Activated CD4-positive, alpha-beta T cell treated with anti-CD3 and anti-CD28 coated beads for 1 hour (primary cell): ENCODE data around the gene KRTAP5-4.
"Not testable (repeated sequence)": the region's sequence is repeated elsewhere in the genome, so short reads cannot be mapped to it uniquely, and the experiment has no call there.

ENCODE experiments used
- DNase-seq: peaks from one replicate; pipeline ENCODE4 v3.0.0-alpha.2; 2020

Gene KRTAP5-4

DNA sequence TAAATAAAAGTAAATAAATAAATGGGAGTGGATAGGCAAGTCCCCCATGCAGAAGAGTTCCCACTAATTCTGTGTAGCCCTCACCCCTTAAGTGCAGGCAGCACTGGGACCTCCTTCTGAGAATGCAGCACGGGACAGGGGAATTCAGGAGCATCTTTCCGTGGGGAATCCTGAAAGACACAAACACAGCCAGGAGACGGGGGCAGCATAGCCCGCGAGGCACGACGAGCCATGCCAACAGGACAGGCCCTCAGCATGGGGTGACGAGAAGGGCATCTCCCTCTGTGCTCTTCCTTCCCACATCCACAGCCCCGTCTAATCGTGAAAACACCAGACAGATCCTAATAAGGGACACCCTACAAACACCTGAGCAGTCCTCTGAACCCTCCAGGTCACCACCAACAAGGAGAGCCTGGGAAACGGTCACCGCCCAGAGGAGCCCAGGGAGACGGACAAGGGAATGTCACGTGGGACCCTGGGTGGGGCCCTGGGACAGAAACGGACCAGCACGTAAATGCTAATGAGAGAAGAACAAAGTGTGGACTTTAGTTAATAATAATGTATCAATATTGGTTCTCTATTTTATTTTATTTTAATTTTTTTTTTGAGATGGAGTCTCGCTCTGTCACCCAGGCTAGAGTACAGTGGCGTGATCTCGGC lies 14.5 kb upstream of the KRTAP5-4 start:
- DNase-seq: no peak

DNA sequence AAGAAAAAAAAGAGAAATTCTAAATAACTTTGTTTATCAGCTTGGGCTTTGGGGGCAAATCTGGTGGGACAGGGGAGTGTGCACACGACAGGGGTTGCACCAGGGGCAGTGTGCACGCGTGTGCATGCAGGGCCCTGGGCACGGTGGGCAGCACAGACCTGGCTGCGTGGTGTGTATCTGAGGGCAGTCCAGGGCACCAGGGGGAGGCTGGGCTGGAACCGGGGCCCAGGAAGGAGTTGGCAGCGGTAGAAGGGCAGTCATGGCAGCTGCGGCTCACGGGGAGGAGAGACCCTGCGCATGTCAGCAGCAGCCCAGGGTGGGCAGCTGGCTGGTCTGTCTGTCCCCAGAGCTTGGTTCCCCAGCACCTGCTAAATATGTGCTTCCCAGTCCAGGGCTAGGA lies 11.9 kb upstream of the KRTAP5-4 start:
- DNase-seq: no peak

DNA sequence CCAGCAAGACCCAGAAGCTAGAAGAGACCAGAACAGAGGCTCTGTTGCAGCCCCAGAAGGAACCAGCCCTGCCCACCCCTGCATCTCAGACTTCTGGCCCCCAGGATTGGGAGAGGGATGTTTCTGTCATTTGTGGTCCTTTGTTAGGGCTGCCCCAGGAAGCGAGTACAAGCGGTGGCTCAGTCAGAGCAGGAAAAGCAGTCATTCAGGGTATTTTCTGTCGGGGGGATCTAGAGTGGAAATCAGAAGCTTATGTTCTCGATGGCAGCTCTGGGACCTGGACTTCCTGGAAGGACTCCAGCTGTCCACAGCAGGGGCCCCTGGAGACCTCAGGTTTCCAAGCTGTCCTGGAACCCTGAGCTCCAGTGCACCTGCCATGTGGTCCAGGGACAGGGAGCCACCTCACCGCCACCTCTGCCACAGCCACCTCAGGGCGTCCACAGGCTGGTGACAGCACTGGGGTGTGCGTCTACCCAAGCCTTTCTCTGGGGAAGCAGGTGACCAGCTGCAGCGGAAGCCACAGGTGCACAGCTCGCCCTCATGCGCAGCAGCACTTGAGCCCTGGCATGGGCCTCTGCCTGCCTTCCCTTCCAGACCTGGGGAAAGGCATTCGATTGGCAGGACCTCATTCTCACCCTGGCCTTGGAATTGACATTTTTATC lies 10.2 kb upstream of the KRTAP5-4 start:
- no peak for DNase-seq

DNA sequence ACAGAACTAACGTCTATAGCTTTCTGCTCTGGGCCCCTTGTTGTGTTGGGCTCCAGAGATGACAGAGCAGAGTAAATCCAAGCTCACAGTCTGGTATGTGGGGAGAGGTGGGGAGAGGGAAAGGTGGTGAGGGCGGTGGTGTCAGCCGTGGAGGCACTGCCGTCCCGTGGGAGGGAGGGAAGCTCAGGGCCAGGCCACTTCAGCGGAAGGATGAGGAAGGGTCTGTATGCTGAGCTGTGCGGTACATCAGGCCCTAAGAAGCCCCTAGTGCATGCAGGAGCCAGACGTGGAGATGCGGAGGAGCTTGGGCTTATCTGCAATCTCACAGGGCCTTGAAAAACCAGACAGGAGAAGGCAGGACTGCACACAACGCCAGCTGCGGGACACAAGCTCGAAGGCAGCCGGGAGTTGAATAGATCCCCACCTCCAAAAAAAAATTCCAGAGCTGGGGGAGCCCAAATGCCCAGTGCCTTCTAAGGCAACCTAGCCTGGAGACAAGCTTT lies 9.2 kb upstream of the KRTAP5-4 start:
- no peak for DNase-seq

DNA sequence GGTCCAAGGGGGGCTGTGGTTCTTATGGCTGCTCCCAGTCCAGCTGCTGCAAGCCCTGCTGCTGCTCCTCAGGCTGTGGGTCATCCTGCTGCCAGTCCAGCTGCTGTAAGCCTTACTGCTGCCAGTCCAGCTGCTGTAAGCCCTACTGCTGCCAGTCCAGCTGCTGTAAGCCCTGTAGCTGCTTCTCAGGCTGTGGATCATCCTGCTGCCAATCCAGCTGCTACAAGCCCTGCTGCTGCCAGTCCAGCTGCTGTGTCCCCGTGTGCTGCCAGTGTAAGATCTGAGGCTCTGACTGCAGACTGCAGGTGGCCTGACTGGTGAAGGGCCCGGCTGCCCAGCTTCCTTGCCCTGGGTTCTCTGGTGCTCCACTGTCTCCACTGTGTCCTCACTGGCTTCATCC lies 8.3 kb upstream of the KRTAP5-4 start:
- no peak for DNase-seq

DNA sequence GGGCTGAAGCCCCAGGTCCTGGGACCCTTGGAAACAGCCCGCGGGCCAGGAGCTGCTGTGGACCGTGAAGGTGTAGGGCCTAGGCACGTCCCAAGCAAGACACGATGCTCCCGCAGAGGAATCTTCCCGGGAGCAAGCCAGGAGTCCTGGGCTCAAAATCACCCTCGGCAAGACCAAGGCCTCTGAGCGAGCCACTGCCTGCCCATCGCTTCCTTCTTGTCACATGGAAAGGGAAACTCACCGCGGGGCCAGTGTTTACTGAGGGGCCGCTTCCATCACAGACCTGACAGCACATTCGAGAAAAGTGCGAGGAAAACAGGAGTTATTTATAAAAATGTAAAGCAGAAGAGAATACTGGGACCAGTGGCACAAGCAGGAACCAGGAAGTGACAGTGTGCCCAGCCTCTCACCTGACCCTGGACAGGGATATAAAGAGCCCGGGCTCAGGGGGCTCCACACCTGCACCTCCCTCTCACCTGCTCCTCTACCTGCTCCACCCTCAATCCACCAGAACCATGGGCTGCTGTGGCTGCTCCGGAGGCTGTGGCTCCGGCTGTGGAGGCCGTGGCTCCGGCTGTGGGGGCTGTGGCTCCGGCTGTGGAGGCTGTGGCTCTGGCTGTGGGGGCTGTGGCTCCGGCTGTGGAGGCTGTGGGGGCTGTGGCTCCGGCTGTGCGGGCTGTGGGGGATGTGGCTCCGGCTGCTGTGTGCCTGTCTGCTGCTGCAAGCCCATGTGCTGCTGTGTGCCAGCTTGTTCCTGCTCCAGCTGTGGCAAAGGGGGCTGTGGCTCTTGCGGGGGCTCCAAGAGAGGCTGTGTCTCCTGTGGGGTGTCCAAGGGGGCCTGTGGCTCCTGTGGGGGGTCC lies 7.6 kb upstream of the KRTAP5-4 start, which contains the start of gene KRTAP5-5:
Gene KRTAP5-5 (plus strand): TSS at position 450 of the 860 bp plus-strand sequence. CDS start 66 bp downstream, at position 516.
- DNase-seq: no peak

DNA sequence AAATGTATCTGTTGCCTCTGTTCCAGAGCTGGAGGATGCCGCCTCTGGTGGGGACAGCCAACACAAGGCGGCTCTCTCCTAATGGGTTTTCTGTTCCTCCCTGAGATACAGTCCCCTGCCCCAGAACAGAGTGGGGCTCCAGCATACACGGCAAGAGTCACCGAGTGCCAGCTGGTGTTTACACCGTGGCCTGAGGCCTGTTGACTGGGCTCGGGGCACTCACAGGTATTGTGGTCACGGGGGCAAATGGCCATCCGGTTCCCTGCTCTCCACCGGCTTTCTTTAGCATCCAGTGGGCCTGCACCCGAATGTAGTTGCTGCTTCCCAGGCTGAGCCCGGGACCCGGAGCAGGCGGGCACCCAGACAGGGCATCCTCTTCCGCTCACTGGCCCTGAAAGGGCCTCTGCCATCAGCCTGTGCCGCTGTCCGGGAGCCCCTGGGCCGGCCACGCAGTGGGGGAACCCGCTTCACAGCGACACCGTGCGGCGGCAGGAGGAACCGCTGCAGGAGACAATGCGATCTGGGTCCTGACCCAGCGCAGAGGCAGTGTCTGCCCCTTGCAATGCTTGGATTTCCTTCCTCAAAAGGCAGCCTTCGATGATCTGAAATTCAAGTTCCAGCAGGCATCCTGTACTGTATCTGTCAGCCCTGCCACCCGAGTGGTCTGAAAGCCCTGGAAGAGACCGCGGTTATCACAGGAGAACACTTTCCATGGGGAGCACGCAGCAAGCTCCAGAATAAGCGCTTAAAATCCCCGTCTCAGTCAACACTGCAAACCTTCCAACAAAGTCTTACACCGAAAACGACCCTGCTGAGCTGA lies 6.8 kb upstream of the KRTAP5-4 start:
- peak; percentile 31 for DNase-seq

DNA sequence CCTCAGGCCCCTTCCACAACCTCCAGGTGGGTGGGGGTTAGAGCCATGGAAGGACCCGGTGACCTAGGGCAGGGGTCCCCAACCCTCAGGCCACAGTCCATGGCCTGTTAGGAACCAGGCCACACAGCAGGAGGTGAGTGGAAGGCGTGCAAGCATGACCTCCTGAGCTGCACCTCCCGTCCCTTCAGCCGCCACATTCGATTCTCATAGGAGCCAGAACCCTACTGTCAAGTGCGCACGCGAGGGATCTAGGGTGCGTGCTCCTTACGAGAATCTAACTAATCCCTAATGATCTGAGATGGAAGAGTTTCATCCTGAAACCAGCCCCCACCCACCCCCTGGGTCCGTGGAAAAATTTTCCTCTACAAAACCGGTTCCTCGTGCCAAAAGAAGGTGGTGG lies 3.6 kb upstream of the KRTAP5-4 start:
- DNase-seq: no peak

DNA sequence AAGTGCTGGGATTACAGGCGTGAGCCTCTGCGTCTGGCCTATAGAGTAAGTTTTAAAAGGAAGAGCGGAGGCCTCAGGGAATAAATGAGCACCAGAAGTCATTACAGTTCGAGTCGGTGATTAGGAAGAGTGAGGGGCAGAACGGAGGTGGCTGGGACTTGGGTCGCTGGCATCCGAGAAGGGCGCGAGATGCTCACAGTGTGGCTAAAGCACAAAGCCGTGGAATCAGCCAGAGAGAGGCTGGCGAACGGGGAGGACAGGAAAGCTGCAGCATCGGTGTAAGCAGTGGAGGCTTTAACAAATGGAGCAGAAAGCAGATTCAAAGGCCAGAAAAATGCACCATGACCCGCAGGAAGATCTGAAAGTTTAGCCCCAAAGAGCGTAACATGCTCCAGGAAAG lies 2.7 kb upstream of the KRTAP5-4 start:
- DNase-seq: no peak

DNA sequence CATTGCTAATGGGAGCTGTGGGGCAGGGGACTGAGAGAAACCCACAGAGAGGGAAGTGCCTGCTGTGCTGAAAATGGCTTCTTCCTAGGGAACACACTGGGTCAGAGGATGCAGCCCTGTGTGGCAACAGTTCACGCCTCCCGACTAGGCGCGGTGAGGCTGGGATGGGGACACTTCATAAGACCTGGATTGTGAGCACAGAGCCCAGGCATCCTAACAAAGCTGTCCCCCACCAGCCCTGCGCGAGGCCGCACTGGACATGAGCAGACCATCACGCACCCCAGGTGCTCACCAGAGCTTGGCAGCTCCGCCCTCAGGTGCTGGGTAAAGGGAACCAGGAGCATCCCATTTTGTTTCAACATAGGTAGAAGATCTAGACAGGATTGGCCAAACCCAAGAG lies 1.8 kb upstream of the KRTAP5-4 start:
- no peak for DNase-seq

DNA sequence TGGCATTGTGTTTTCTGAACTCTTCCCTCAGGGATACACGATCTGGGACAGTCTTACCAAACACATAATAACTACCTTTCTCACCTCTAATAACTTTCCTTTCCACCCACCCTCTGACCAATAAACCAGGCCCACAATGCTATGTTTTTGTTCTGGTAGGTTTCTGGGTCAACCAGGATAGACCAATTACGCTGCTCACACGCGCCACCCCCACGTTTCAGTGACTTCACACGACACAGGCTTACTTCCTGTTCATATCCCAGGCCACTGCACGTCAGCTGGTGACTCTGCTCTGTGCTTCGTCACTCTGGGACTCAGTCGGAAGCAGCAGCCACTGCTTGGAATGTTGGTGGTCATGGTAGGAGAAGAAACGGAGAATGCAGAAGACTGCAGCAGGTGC lies 2.5 kb downstream of the KRTAP5-4 start:
- no peak for DNase-seq

DNA sequence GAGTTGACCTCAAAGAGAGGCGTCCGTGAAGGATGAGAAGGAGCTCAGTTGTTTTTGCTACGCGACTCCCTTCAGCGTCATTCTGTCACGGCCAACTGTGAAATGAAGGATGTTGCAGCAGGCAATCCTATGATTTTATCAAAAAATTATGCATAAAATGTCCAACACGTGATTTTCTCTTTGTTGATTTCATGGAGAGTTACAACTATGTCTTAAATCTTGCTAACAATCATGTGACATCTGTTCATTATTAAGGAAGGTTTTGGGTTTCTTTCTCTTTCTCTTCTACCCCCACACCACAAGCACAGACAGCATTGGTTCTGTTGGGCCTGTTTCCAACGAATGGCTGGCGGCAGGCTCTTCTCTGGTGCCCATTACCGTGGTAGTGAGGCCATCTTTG lies 3.7 kb downstream of the KRTAP5-4 start:
- no peak for DNase-seq

DNA sequence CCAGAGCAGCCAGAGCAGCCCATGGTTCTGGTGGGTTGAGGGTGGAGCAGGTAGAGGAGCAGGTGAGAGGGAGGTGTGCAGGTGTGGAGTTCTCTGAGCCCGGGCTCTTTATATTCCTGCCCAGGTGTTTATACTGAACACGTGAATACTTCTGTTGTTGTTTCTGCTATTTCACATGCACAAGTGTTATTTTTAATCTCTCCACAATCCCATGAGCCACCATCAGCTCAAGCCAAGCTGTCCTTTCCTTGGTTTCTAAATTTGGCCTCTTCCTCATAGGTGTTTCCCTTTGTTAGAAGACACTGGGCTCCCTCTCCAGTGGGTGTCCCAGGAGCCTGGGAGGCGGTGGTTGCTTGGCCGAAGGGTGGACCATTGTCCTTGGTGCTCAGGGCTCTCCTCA lies 13.6 kb downstream of the KRTAP5-4 start, which contains the start of gene KRTAP5-3:
Gene KRTAP5-3 (minus strand): TSS at position 101 of the 400 bp plus-strand sequence. CDS start 78 bp downstream, at position 23.
- DNase-seq: no peak

DNA sequence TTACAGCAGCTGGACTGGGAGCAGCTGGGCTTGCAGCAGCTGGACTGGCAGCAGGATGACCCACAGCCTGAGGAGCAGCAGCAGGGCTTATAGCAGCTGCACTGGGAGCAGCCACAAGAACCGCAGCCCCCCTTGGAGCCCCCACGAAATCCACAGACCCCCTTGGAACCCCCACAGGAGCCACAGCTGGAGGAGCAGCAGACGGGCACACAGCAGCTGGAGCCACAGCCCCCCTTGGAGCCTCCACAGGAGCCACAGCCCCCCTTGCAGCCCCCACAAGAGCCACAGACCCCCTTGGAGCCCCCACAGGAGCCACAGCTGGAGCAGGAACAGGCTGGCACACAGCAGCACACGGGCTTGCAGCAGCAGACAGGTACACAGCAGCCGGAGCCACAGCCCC lies 14.0 kb downstream of the KRTAP5-4 start:
- DNase-seq: not testable (repeated sequence)

DNA sequence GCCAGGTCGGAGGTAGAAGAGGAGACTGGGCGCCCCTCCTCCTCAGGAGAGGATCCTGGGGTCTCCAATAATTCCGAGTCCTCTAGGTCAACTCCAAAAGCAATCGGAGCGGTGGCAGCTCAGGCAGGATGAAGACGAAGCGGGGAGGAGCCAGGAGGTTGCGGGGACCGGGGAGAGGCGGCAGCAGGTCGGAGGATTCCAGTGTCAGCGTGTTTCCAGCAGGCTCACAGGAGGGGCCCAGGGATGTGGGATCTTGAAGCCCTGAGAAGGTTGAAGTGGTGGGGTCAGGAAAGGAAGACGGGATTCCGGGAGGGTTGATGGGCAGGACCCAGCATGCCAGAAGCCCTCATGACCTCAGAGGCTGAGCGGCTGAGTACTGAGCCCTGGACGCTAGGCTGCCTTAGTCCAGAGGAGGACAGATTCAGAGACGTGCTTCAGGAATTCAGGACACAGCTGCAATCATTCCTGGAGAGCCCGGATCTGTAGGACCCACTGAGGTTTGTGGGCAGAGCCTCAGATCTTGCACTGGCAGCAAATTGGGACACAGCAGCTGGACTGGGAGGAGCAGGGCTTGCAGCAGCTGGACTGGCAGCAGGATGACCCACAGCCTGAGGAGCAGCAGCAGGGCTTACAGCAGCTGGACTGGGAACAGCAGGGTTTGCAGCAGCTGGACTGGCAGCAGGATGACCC lies 14.6 kb downstream of the KRTAP5-4 start:
- DNase-seq: not testable (repeated sequence)

DNA sequence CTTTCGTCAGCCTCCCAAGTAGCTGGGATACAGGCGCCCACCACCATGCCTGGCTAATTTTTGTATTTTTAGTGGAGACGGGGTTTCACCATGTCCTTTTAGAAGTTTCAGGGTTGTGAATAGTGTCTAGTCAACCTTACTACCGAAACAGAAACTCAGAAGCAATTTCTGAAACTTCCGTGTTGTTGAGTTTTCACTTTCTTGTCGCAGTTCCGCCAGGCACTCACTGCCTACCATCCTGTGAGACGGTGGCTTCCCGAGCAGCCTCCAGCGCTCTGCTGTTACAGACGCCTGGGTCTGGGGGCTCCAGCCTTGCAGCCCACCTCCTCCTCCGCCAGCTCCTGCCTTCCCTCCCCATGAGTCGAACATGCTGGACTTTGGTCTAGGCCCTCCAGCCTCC lies 16.0 kb downstream of the KRTAP5-4 start:
- DNase-seq: not testable (repeated sequence)

DNA sequence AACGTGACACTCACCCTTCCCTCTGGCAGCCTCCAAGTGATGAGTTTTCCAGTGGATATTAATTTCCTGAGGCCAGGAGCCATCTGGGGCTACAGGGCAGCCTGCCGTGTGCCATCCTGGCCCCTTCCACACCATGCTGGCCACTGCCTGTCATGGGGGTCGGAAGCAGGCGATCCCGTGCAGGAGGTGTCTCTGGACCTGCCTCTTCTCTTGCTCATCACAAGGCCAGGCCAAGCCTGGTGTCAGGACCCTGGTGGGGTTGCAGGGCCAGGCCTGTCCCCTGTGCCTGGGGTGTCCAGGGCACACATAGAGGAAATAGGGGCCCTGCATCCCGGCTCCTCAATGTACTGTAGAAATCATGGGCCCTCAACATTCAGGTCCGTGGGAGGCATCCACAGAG lies 17.2 kb downstream of the KRTAP5-4 start:
- no peak for DNase-seq

DNA sequence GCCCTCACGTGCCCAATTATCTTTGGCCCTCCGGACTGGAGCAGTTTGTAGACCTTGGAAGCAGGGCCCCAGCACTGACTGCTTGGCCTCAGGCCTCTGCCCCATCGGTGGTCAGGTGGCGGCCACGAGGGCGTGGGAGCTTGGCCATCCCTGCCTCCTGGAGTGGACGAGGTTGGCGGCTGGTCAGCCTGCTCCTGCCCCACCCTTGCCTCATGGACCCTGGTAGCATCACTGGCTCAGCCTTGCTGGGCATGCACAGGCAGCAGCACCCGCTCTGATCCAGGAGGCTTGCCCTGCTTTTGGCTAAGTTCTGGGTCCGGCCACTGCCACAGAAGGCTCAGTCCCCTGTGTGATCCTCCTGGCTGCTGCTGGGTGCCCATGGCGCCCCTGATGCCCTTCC lies 17.8 kb downstream of the KRTAP5-4 start:
- DNase-seq: no peak

DNA sequence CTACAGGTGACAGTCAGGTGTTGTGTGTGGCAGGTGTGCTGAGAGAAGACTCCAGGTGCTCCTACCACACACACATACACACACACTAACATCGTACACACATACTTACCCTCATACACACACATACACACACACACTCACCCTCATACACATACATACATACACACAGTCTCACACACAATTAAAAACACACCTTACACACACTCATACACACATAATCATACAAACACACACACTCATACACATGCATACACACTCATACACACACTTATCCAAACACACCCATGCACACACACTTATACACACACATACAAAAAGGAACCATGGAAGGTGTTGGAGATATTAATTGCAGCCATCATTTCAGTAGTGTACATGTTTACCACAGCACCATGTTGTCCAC lies 18.3 kb downstream of the KRTAP5-4 start:
- no peak for DNase-seq

DNA sequence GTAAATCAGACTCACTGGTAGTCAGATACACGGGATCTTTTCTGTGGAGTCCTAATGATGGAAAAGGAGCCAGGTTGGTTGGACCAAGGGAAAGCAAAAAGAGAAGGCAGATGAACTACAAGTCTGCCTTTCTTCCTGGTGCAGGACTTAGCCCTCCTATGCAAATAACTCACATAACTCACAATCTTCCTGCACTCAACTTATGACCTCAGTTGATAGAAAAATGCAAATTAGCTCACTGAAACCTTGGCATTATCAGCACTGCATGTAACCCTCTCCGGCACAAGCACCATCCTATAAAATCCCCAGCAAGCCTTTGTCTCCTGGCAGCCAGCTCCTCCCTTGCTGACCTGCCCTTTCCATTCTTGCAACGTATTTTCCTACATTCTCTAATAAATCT lies 20.3 kb downstream of the KRTAP5-4 start:
- DNase-seq: not testable (repeated sequence)

DNA sequence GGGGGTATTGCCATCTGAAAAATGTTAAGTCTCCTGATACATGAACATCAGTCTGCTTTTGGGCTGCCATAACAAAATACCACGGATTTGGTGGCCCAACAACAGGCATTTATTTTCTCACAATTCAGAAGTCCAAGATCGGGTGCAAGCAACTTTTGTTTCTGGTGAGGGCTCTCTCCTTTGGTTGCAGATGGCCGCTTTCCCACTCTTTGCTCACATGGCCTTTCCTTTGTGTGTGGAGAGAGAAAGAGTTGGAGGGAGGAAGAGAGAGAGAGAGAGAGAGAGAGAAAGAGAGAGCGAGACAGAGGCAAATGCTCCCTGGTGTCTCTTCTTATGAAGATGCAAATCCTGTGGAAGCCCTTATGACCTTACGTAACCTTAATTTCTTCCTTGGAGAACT lies 21.3 kb downstream of the KRTAP5-4 start:
- DNase-seq: no peak

DNA sequence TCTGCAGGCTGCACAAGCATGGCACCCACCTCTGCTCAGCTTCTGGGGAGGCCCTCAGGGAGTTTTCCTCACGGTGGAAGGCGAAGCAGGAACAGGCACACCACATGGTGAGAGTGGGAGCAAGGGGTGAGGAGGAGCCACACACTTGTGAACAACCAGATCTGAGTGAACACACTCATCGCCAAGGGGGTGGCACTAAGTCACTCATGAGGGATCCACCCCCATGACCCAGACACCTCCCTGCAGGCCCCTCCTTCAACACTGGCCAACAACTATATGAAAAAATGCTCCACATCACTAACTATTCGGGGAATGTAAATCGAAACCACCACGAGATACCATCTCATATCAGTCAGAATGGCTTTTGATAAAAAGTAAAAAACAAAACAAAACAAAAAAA lies 23.1 kb downstream of the KRTAP5-4 start:
- DNase-seq: no peak
